OCI-LY1 (cell line): ENCODE data around the gene IARS2.

Experiments
- H2AFZ ChIP-seq: fragments of 200-600 bp; sonication (generic), shearing (Covaris generic); 2 replicates; pipeline ENCODE4 v1.6.0; 2014; ENCODE audit warnings: antibody characterized with exemption, mild to moderate bottlenecking, low read length
- H3F3A ChIP-seq: fragments of 200-600 bp; sonication (generic), shearing (Covaris generic); 2 replicates; pipeline ENCODE4 v1.6.0; 2014; ENCODE audit warnings: mild to moderate bottlenecking, antibody characterized with exemption, low read length, moderate library complexity; ENCODE audit not compliant: insufficient read depth
- H3K27ac ChIP-seq: fragments of 200-600 bp; sonication (generic); 2 replicates; pipeline ENCODE4 v1.5.1; 2014; ENCODE audit warnings: low read length, mixed run types, mild to moderate bottlenecking, low read depth; ENCODE audit not compliant: poor library complexity, severe bottlenecking
- H3K27me3 ChIP-seq: fragments of 200-600 bp; sonication (generic); 2 replicates; pipeline ENCODE4 v1.6.0; 2014; ENCODE audit warnings: antibody characterized with exemption, mild to moderate bottlenecking, low read length, moderate library complexity; ENCODE audit not compliant: insufficient read depth
- H3K36me3 ChIP-seq: fragments of 200-600 bp; sonication (generic); 2 replicates; pipeline ENCODE4 v1.6.1; 2014; ENCODE audit warnings: mild to moderate bottlenecking, antibody characterized with exemption, low read length, moderate library complexity, mixed read lengths; ENCODE audit not compliant: insufficient read depth
- H3K4me1 ChIP-seq: fragments of 200-600 bp; sonication (generic); 2 replicates; pipeline ENCODE4 v1.5.1; 2014; ENCODE audit warnings: mild to moderate bottlenecking, low read length, moderate library complexity; ENCODE audit not compliant: insufficient read depth, severe bottlenecking
- H3K4me2 ChIP-seq: fragments of 200-600 bp; sonication (generic), shearing (Covaris generic); 2 replicates; pipeline ENCODE4 v1.6.1; 2014; ENCODE audit warnings: low read length
- H3K4me3 ChIP-seq: fragments of 200-600 bp; sonication (generic); 2 replicates; pipeline ENCODE4 v1.5.1; 2014; ENCODE audit warnings: low read length, low read depth, mild to moderate bottlenecking, mixed read lengths; ENCODE audit not compliant: poor library complexity, severe bottlenecking
- H3K79me2 ChIP-seq: fragments of 200-600 bp; shearing (Covaris generic); 2 replicates; pipeline ENCODE4 v1.6.1; 2016; ENCODE audit warnings: mixed run types, low read length, mixed read lengths; ENCODE audit not compliant: insufficient read depth
- H3K9ac ChIP-seq: fragments of 200-600 bp; sonication (generic), shearing (Covaris generic); 2 replicates; pipeline ENCODE4 v1.6.1; 2014; ENCODE audit warnings: mild to moderate bottlenecking, low read length, mixed read lengths
- H3K9me2 ChIP-seq: fragments of 200-600 bp; sonication (generic), shearing (Covaris generic); 2 replicates; pipeline ENCODE4 v1.6.1; 2014; ENCODE audit warnings: low read depth, mild to moderate bottlenecking, low read length, mixed read lengths
- H3K9me3 ChIP-seq: fragments of 200-600 bp; shearing (Covaris generic); 2 replicates; pipeline ENCODE4 v1.6.1; 2014; ENCODE audit warnings: low read length, mixed read lengths
- H4K20me1 ChIP-seq: fragments of 200-600 bp; sonication (generic), shearing (Covaris generic); 2 replicates; pipeline ENCODE4 v1.6.0; 2016; ENCODE audit warnings: mild to moderate bottlenecking, low read length; ENCODE audit not compliant: insufficient read depth
- EZH2 ChIP-seq: fragments of 200-600 bp; sonication (generic), shearing (Covaris generic); IDR thresholded peaks from 2 replicates; pipeline ENCODE4 v1.8.0; 2017; ENCODE audit warnings: borderline replicate concordance, mixed run types, mild to moderate bottlenecking, antibody characterized with exemption, low read length, moderate library complexity, mixed read lengths
- TF ChIP-seq, protein P1 (sequence below): fragments of 200-600 bp; sonication (generic), shearing (Covaris generic); IDR thresholded peaks from 2 replicates; pipeline ENCODE4 v1.5.1; 2017; ENCODE audit warnings: mild to moderate bottlenecking, antibody characterized with exemption, low read length, moderate library complexity, mixed read lengths

The IARS2 gene

DNA sequence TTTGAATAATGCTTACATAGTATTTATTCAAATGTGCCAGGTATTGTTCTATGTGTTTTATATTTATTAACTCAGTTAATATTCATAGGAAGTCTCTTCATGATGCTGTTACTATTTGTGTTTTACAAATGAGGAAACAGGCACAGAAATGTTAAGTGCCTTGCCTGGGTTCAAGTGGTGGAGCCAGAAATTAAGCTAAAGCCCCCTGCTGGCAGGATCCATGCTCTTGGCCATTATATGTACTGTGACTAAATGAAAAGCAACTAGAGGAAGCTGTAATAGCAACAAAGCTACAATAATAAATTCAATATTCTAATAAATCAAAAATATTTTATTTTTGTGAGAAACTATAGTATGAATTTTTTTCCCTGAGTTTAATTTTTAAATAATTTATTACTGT lies 30.0 kb downstream of the IARS2 start:
- Histone ChIP-seq H3K4me2 (no peak overlapping the region), H3K4me3 (no peak overlapping the region), H3K79me2 (no peaks in the 10 kb centered on the region), H3K9me3 (no peaks in the 10 kb centered on the region), H2AFZ (no peak overlapping the region), H3K9ac (no peak overlapping the region), H4K20me1 (no peaks in the 10 kb centered on the region), H3K9me2 (no peaks in the 10 kb centered on the region), H3K27me3 (no peaks in the 10 kb centered on the region), H3K27ac (no peak overlapping the region), H3F3A (no peaks in the 10 kb centered on the region), H3K36me3 (peaks cover 25% of the 10 kb centered on the region), H3K4me1 (no peaks in the 10 kb centered on the region)
- TF ChIP-seq, protein P1, sequence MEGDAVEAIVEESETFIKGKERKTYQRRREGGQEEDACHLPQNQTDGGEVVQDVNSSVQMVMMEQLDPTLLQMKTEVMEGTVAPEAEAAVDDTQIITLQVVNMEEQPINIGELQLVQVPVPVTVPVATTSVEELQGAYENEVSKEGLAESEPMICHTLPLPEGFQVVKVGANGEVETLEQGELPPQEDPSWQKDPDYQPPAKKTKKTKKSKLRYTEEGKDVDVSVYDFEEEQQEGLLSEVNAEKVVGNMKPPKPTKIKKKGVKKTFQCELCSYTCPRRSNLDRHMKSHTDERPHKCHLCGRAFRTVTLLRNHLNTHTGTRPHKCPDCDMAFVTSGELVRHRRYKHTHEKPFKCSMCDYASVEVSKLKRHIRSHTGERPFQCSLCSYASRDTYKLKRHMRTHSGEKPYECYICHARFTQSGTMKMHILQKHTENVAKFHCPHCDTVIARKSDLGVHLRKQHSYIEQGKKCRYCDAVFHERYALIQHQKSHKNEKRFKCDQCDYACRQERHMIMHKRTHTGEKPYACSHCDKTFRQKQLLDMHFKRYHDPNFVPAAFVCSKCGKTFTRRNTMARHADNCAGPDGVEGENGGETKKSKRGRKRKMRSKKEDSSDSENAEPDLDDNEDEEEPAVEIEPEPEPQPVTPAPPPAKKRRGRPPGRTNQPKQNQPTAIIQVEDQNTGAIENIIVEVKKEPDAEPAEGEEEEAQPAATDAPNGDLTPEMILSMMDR, result peak; percentile 47
- TF ChIP-seq EZH2, result no peak

DNA sequence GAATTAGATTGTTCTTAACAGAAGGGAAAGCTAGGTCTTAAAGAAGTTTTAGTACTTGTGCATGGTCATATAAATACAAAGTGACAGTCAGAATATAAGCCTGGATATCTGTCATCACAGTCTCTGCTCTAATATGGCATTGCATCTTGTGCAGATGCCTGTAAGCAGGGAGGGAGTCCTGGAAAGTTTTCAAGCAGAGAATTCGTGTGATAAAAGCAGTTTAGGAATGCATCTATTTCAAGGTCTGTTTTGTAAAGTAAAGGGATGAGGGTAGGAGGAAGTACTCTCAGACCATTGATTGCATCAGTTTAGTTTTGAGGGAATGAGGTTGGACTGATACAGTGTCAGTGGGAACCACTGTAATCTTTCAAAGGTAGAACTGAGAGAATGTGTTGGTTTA lies 30.6 kb downstream of the IARS2 start:
- H3K9me2 ChIP-seq, result no peaks in the 10 kb centered on the region
- TF ChIP-seq EZH2, result no peak
- TF ChIP-seq, protein P1, result no peak
- H4K20me1 ChIP-seq, result no peaks in the 10 kb centered on the region
- H3K36me3 ChIP-seq, result peaks cover 28% of the 10 kb centered on the region
- H3K4me3 ChIP-seq, result no peak overlapping the region
- H3K9ac ChIP-seq, result no peak overlapping the region
- H2AFZ ChIP-seq, result no peak overlapping the region
- H3K79me2 ChIP-seq, result no peaks in the 10 kb centered on the region
- no peaks in the 10 kb centered on the region for H3K9me3 ChIP-seq
- H3K27me3 ChIP-seq, result no peaks in the 10 kb centered on the region
- H3K4me2 ChIP-seq, result no peak overlapping the region
- no peak overlapping the region for H3K27ac ChIP-seq
- no peaks in the 10 kb centered on the region for H3K4me1 ChIP-seq
- H3F3A ChIP-seq, result no peaks in the 10 kb centered on the region

DNA sequence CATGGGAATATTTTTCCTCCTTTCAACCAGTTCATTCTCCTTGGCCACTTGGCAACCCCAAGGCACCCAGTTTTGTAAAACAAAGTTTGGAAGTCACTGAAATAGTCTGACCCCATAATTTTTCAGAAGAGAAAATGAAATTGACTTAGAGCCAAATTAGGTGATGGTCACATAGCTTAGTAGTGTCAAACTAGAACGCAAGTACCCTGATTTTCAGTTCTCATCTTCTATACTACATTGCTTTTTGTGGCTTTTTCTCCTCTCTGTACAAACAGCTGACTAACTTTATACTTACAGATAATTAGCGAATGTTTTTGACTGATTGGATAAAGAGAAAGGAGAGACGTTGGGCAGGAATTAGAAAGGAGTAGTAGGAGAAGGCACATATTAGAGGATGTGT lies 33.1 kb downstream of the IARS2 start:
- H3K4me1 ChIP-seq, result no peaks in the 10 kb centered on the region
- no peak overlapping the region for H3K27ac ChIP-seq
- H3K9me2 ChIP-seq, result no peaks in the 10 kb centered on the region
- H3K4me3 ChIP-seq, result no peak overlapping the region
- H3K27me3 ChIP-seq, result no peaks in the 10 kb centered on the region
- no peak overlapping the region for H3K4me2 ChIP-seq
- no peaks in the 10 kb centered on the region for H3K79me2 ChIP-seq
- no peak overlapping the region for H3K9ac ChIP-seq
- no peak overlapping the region for H2AFZ ChIP-seq
- no peaks in the 10 kb centered on the region for H4K20me1 ChIP-seq
- H3K9me3 ChIP-seq, result no peaks in the 10 kb centered on the region
- H3K36me3 ChIP-seq, result peaks cover 37% of the 10 kb centered on the region
- no peaks in the 10 kb centered on the region for H3F3A ChIP-seq
- TF ChIP-seq EZH2, result no peak
- TF ChIP-seq, protein P1, result no peak
